ENCODE data around the gene ADCY9. TPM values are rescaled to one million over a fixed set of nuclear protein-coding genes. Genes with fewer than 3 reads are reported as not detected.

Gene ADCY9
- total RNA-seq, 1 experiment from 2014 or later: 9.8 TPM

DNA sequence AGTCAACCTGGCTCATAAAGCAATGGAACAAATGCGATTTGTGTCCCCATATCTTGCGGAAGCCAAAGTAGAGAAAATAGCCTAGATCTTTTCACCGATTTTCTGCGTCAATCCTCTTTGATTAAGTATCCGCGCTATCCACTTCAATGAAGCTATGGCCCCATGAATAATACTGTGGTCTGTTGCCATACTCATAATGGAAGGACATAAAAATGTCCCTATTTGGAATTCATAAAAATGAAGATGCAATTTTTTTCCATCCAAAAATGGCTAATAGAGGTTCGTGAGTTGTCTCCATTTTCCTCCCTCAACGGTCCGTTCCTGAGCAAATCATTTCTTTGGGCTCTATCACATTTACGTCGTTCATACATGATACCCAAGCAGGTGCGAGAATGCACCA is 25.4 kb upstream of the ADCY9 start (continued):
- TF ChIP-seq, protein P1, sequence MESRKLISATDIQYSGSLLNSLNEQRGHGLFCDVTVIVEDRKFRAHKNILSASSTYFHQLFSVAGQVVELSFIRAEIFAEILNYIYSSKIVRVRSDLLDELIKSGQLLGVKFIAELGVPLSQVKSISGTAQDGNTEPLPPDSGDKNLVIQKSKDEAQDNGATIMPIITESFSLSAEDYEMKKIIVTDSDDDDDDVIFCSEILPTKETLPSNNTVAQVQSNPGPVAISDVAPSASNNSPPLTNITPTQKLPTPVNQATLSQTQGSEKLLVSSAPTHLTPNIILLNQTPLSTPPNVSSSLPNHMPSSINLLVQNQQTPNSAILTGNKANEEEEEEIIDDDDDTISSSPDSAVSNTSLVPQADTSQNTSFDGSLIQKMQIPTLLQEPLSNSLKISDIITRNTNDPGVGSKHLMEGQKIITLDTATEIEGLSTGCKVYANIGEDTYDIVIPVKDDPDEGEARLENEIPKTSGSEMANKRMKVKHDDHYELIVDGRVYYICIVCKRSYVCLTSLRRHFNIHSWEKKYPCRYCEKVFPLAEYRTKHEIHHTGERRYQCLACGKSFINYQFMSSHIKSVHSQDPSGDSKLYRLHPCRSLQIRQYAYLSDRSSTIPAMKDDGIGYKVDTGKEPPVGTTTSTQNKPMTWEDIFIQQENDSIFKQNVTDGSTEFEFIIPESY (IDR thresholded peaks at IDR 0.05; ENCODE audit: extremely low read depth, insufficient replicate concordance, low read length): no peak
- no peak for TF ChIP-seq TCF7L2 (IDR thresholded peaks at IDR 0.05; ENCODE audit: borderline replicate concordance, extremely low read depth, insufficient read depth, insufficient read length)
- TF ChIP-seq YY1 (IDR thresholded peaks at IDR 0.05; ENCODE audit: extremely low read depth, insufficient replicate concordance, low read depth, low read length): no peak
- no peak for TF ChIP-seq EZH2phosphoT487 (IDR thresholded peaks at IDR 0.05; ENCODE audit: borderline replicate concordance)
- TF ChIP-seq, protein P2, sequence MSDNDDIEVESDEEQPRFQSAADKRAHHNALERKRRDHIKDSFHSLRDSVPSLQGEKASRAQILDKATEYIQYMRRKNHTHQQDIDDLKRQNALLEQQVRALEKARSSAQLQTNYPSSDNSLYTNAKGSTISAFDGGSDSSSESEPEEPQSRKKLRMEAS (IDR thresholded peaks at IDR 0.05): no peak
- no peak for TF ChIP-seq ZFX (IDR thresholded peaks at IDR 0.05)
- no peak for TF ChIP-seq POLR2A (IDR thresholded peaks at IDR 0.05; ENCODE audit: borderline replicate concordance, extremely low read depth, insufficient read depth, insufficient read length)
- TF ChIP-seq EZH2 (IDR thresholded peaks at IDR 0.05): no peak

DNA sequence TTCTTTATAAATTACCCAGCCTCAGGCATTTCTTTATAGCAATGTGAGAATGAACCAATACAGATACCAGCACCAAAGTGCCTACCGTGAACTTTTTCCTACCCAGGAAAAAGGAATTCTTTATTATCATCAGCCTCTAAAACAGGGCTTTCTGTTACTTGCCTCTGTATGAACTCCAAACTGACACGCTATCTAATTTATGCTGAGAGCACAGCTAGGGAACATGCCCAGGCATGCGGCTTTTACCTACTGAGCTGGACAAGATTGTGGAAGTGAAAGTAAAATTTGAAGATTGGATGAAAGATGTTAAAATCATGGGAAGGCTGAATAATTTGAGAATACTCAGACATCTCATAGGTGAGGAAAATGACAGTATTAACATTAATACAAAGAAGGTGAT is 24.4 kb upstream of the ADCY9 start:
- H4K20me1 ChIP-seq (ENCODE audit: insufficient read depth): no peaks in the 10 kb centered on the region
- H3K79me2 ChIP-seq (ENCODE audit: insufficient read depth, low read length): no peaks in the 10 kb centered on the region
- H3K9ac ChIP-seq (ENCODE audit: low read length): no peak overlapping the region
- TF ChIP-seq, protein P1 (IDR thresholded peaks at IDR 0.05; ENCODE audit: extremely low read depth, insufficient replicate concordance, low read length): no peak
- TF ChIP-seq, protein P2 (IDR thresholded peaks at IDR 0.05): peak; percentile 42; the same call in 1 of the 2 replicates
- TF ChIP-seq, protein P3, sequence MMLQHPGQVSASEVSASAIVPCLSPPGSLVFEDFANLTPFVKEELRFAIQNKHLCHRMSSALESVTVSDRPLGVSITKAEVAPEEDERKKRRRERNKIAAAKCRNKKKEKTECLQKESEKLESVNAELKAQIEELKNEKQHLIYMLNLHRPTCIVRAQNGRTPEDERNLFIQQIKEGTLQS (IDR thresholded peaks at IDR 0.05): no peak
- H2AFZ ChIP-seq (ENCODE audit: low read depth, low read length, poor library complexity, severe bottlenecking): no peak overlapping the region
- ChIA-PET POLR2A (no interaction called here), CTCF (no interaction called here), RAD21 (ENCODE audit: low non-redundant PET in 1 of 2, low total read pairs in 2 of 2, uncharacterized antibody in 2 of 2, unreplicated experiment in 2 of 2) (no interaction called here)
- no TSS peak for BruUV-seq (replicated peaks)
- H3K27me3 ChIP-seq (ENCODE audit: insufficient read depth, low read length): no peaks in the 10 kb centered on the region
- H3K4me3 ChIP-seq (replicated peaks in 1 of 2; ENCODE audit: low read depth in 1 of 2, low read length in 2 of 2): no peak overlapping the region
- intact Hi-C loops (cut with micrococcal nuclease): no loop called here
- H3K9me2 ChIP-seq (ENCODE audit: insufficient read depth): no peaks in the 10 kb centered on the region
- DNase-seq (ENCODE audit: low read depth, low spot score) (no peak), ATAC-seq (no peak)
- peaks cover 18 to 25% of the 10 kb centered on the region in 2 experiments for H3K4me1 ChIP-seq (ENCODE audit: control insufficient read depth in 1 of 2, insufficient read depth in 2 of 2, low read length in 2 of 2)
- no peaks in the 10 kb centered on the region for H3K9me3 ChIP-seq (ENCODE audit: control insufficient read depth in 1 of 2, insufficient read depth in 1 of 2, low read depth in 1 of 2, low read length in 2 of 2)
- H3K27ac ChIP-seq (ENCODE audit: low read depth, low read length): peak overlapping the region; percentile 17
- H3K36me3 ChIP-seq (ENCODE audit: control insufficient read depth in 1 of 2, insufficient read depth in 2 of 2, low read length in 2 of 2): no peaks in the 10 kb centered on the region
- H3K4me2 ChIP-seq (ENCODE audit: low read length): peak overlapping the region; percentile 10; the same call in 1 of the 2 replicates

All from HCT116 (cell line).